GM18909 (cell line): ENCODE measurements around the gene ATAD2B.
"Not testable (repeated sequence)": the region's sequence is repeated elsewhere in the genome, so short reads cannot be mapped to it uniquely, and the experiment has no call there.

Experiments
- ATAC-seq: cut with Tn5 transposase; IDR thresholded peaks from one replicate; pipeline ENCODE4 v1.9.1; 2021; ENCODE audit warnings: mild to moderate bottlenecking; ENCODE audit not compliant: unreplicated experiment, poor library complexity

Gene ATAD2B

GRCh38 chr2:23801396-23801795 is 125.5 kb downstream of the ATAD2B start:
- no peak for ATAC-seq

DNA sequence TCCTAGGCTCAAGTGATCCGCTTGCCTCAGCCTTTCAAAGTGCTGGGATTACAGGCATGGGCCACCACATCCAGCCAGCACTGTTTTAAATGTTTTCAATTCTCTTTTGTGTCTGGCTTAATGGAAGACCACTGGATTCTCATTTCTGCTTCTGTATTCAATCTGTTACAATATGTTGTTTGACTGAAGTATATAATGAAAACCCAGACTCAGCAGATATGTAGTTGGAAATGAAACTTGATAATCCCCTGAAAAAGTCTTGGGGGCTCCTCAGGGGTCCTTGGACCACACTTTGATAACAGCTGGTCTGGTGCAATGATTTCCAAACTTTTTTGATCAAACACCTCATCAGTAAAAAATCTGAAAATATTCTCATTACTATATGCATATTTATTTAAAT is 132.7 kb downstream of the ATAD2B start:
- no peak for ATAC-seq

DNA sequence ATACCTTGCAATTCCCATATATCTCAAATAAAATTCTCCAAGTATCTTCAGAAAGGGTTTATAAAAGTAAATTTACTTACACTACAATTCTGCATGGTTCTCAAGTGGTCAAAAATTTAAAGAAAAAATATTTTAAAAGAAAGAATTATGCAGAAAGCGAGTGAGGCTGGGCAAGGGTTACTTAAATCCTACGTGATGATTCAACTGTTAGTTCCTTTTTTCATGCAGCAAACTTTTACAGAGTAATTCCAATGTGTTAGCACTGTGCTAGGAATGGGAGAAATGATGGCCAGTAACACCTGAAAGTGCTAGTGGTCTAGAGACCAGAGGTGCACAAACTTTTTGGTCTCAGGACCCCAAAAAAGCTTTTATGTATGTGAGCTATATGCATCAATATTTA is 133.4 kb downstream of the ATAD2B start:
- ATAC-seq: no peak

GRCh38 chr2:23791030-23791429 is 135.9 kb downstream of the ATAD2B start:
- ATAC-seq: no peak

- ATAC-seq: no peak
These were observed 137.9 kb downstream of the ATAD2B start for GRCh38 chr2:23789012-23789411.

- ATAC-seq: peak; percentile 89
These were observed 138.8 kb downstream of the ATAD2B start for GRCh38 chr2:23788100-23788499.

- ATAC-seq: no peak
These were observed 142.0 kb downstream of the ATAD2B start for GRCh38 chr2:23784971-23785370.

DNA sequence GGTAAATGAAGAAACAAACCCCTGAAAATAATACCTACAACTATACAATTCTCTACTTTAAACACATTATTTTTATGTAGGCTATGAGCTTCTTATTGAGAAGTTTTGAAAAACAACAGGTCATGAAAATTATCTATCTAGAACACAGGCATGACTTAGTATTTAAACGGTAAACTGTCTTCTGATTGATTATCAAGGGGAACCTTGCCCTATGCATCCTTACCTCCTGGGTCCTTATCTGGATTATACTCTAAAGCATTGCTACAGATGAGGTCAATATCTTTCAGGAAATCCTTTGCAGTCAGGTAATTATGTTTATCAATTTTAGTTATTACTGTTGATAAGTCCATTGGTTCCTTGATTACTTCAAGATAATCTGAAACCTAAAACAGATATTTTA is 144.3 kb downstream of the ATAD2B start:
- ATAC-seq: no peak

- no peak for ATAC-seq
These were observed 144.8 kb downstream of the ATAD2B start for GRCh38 chr2:23782126-23782525.

- not testable (repeated sequence) for ATAC-seq
These were observed 146.5 kb downstream of the ATAD2B start for GRCh38 chr2:23780465-23780864.

- no peak for ATAC-seq
These were observed 149.1 kb downstream of the ATAD2B start for GRCh38 chr2:23777826-23778225.

- ATAC-seq: no peak
These were observed 150.9 kb downstream of the ATAD2B start for GRCh38 chr2:23776021-23776420.

DNA sequence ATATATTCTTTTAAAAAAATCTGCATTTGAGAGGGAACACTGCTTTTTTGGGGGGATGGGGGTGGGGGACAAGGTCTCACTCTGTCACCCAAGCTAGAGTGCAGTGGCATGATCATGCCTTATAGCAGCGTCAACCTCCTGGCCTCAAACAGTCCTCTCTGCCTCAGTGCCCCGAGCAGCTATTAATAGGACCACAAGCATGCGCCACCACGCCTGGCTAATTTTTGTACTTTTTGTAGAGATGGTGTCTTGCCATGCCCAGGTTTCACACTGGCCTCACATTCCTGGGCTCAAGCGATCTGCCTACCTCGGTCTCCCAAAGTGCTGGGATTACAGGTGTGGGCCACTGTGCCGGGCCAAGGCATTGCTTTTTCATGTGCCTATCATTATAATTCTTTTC is 154.2 kb downstream of the ATAD2B start:
- peak; percentile 56 for ATAC-seq

GRCh38 chr2:23772056-23772455 is 154.9 kb downstream of the ATAD2B start:
- ATAC-seq: no peak

DNA sequence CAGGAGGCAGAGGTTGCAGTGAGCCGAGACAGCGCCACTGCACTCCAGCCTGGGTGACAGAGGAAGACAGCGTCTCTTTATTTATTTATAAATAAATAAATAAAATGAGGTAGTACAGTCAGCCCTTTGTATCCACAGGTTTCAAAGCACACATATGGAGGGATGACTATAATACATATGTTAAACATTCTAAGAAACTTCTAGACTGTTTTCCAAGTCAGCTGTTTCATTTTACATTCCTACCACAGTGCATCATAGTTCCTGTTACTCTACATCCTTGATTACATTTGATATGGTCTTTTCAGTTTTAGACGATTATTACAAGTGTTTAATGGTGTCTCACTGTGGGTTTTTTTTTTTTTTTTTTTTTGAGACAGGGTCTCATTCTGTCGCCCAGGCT is 157.6 kb downstream of the ATAD2B start:
- ATAC-seq: no peak

GRCh38 chr2:23767876-23768621 is 158.9 kb downstream of the ATAD2B start:
- ATAC-seq: no peak

DNA sequence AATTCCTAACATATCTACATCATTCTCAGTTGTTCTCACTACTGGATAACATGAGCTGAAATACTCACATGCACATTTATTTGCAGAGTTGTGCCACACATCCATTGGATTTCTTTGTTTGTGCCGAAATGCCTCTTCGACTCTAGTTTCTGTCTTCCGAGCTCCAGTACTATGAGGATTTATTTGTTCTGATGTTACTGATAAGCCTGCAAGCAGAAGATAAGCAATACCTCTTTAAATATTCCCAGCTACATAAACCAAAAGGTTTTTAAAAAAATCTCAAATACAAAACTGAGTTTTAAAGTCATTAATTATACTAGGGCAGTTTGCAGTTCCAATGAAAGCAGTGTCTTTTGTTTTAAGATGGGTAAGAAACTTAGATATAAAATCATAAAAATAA is 164.8 kb downstream of the ATAD2B start:
- no peak for ATAC-seq

- ATAC-seq: no peak
These were observed 165.3 kb downstream of the ATAD2B start for GRCh38 chr2:23761638-23762037.

DNA sequence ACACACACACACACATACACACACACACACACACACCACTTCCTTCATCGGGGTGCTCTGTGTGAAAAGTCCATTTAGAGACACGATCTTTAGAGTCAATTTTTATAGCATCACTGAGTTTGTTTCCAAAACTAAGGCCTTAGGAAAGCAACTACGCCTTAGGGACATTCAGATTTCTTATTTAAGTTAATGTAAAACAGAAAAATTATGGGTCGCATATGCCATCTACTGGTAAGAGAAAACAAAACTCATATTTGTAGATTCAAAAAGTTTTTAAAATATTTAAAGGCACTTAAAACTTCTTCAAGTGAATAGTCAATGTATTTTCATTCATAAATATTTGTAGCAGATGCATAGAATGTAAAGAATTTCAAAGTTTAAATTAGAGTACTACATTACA is 166.2 kb downstream of the ATAD2B start:
- no peak for ATAC-seq

- ATAC-seq: no peak
These were observed 169.1 kb downstream of the ATAD2B start for GRCh38 chr2:23757686-23758433.

DNA sequence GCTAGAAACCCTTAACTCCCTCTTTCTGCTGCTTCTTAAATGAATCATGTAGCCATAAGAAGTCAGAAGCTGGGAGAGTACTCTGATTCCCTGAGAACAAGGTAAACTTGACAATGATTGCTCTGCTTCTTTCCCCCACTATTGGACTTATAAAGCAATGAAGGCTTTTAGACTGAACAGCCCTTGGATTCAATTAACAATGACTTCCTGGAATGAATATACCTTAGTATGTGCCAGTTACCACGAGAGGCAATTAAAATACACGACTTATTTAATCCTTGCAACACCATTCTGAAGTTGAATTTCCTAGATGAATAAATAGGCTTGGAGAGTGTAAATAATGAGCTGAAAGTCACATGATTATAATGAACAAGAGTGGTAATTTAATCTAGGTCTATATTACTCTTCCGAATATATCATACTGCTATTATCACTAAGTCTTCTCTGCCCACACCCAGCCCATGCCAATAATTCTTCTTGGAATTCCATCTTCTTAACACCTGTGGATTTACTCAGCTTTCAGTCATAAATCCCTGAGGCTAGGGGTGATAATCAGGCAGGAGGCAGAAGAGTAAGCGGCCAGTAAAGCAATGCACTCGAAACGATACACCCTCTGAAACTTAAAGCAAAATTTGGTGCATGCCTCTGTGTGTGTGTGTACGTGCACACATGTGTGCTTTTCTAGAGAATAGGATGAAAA is 170.2 kb downstream of the ATAD2B start:
- ATAC-seq: no peak
